Astrocyte (in vitro differentiated cells and primary cell): ENCODE measurements around the gene TH. TPM values are rescaled to one million over a fixed set of nuclear protein-coding genes. Genes with fewer than 3 reads are reported as not detected.
A peak's percentile ranks its signal among the peaks of the same experiment; 100 is the strongest.

ENCODE experiments used
- DNase-seq: peaks from one replicate; pipeline ENCODE4 v3.0.0-alpha.2; 2010; ENCODE audit warnings: low read depth
- FAIRE-seq: peaks from 2 replicates; lab custom pipeline; 2011; peaks lifted over from hg19 to GRCh38; lab: Jason Lieb, UNC
- H2AFZ ChIP-seq: 2 replicates; pipeline ENCODE4 v1.6.0; 2012; ENCODE audit warnings: low read depth, low read length, inconsistent platforms
- H3K27ac ChIP-seq: 2 replicates; pipeline ENCODE4 v1.5.1; 2011; ENCODE audit warnings: low read depth, low read length, inconsistent platforms
- H3K27me3 ChIP-seq: 2 replicates; pipeline ENCODE4 v1.6.0; 2011; ENCODE audit warnings: low read length, inconsistent platforms; ENCODE audit not compliant: insufficient read depth
- H3K36me3 ChIP-seq: 2 replicates; pipeline ENCODE4 v1.5.1; 2011; ENCODE audit warnings: low read length, inconsistent platforms; ENCODE audit not compliant: insufficient read depth
- H3K4me1 ChIP-seq: 2 replicates; pipeline ENCODE4 v1.5.1; 2011; ENCODE audit warnings: low read length, inconsistent platforms; ENCODE audit not compliant: insufficient read depth
- H3K4me2 ChIP-seq: 2 replicates; pipeline ENCODE4 v1.6.0; 2012; ENCODE audit warnings: low read length, inconsistent platforms
- H3K4me3 ChIP-seq: 2 replicates; pipeline ENCODE4 v1.5.1; 2011; ENCODE audit warnings: low read depth, mild to moderate bottlenecking, low read length, inconsistent platforms; ENCODE audit not compliant: insufficient read depth
- H3K79me2 ChIP-seq: 2 replicates; pipeline ENCODE4 v1.6.0; 2012; ENCODE audit warnings: mild to moderate bottlenecking, low read length, inconsistent platforms; ENCODE audit not compliant: insufficient read depth
- H3K9ac ChIP-seq: 2 replicates; pipeline ENCODE4 v1.6.0; 2012; ENCODE audit warnings: mild to moderate bottlenecking, low read length, inconsistent platforms
- H3K9me3 ChIP-seq: 2 replicates; pipeline ENCODE4 v1.5.1; 2012; ENCODE audit warnings: low read depth, mild to moderate bottlenecking, low read length, inconsistent platforms; ENCODE audit not compliant: insufficient read depth
- H4K20me1 ChIP-seq: 2 replicates; pipeline ENCODE4 v1.6.0; 2012; ENCODE audit warnings: low read length, inconsistent platforms; ENCODE audit not compliant: insufficient read depth
- H3K27ac Mint-ChIP-seq: one replicate; pipeline ENCODE4 v1.8.0; 2021; ENCODE audit warnings: mild to moderate bottlenecking, mixed read lengths; ENCODE audit not compliant: unreplicated experiment
- H3K27me3 Mint-ChIP-seq: one replicate; pipeline ENCODE4 v1.8.0; 2021; ENCODE audit warnings: low read depth, mixed read lengths; ENCODE audit not compliant: unreplicated experiment
- H3K36me3 Mint-ChIP-seq: one replicate; pipeline ENCODE4 v1.8.0; 2021; ENCODE audit warnings: low read depth, mixed read lengths; ENCODE audit not compliant: unreplicated experiment
- H3K4me1 Mint-ChIP-seq: one replicate; pipeline ENCODE4 v1.8.0; 2021; ENCODE audit warnings: low read depth, mixed read lengths; ENCODE audit not compliant: unreplicated experiment
- H3K4me3 Mint-ChIP-seq: one replicate; pipeline ENCODE4 v1.8.0; 2021; ENCODE audit warnings: mild to moderate bottlenecking, moderate library complexity, mixed read lengths; ENCODE audit not compliant: unreplicated experiment
- H3K9me3 Mint-ChIP-seq: one replicate; pipeline ENCODE4 v1.8.0; 2021; ENCODE audit warnings: mild to moderate bottlenecking, mixed read lengths; ENCODE audit not compliant: unreplicated experiment
- CTCF ChIP-seq: IDR thresholded peaks from 2 replicates; pipeline ENCODE4 v1.5.1; 2011; ENCODE audit warnings: low read depth, mild to moderate bottlenecking, inconsistent platforms, low read length, moderate library complexity; ENCODE audit not compliant: insufficient read depth
- EZH2 ChIP-seq: IDR thresholded peaks from 2 replicates; pipeline ENCODE4 v1.6.1; 2012; ENCODE audit warnings: mild to moderate bottlenecking, low read length, inconsistent platforms; ENCODE audit not compliant: insufficient read depth
- total RNA-seq: library from RNA; stranded (reverse); gene quantifications from 2 replicates; pipeline ENCODE4 v1.2.1, GENCODE V29; 2021

TH gene
- total RNA-seq, 1 donor from 2014 or later, result not detected

- no peak for FAIRE-seq
- no peak overlapping the region for H2AFZ ChIP-seq
- DNase-seq, result peak; percentile 22
Measured at GRCh38 chr11:2196970-2197770, 25.6 kb upstream of the TH start.

GRCh38 chr11:2195756-2196088, 24.1 kb upstream of the TH start:
- H3K27ac ChIP-seq, result no peak overlapping the region
- TF ChIP-seq CTCF (no peak), EZH2 (no peak)
- H2AFZ ChIP-seq, result no peak overlapping the region
- H3K4me3 Mint-ChIP-seq, result no peak overlapping the region
- peaks cover 7% of the 10 kb centered on the region for H3K27me3 ChIP-seq
- H3K4me3 ChIP-seq, result no peak overlapping the region
- H3K27ac Mint-ChIP-seq, result no peak overlapping the region
- DNase-seq, result no peak
- H3K9me3 ChIP-seq, result no peaks in the 10 kb centered on the region
- H3K36me3 ChIP-seq, result no peaks in the 10 kb centered on the region
- H3K4me2 ChIP-seq, result no peak overlapping the region
- H3K27me3 Mint-ChIP-seq, result peaks cover 46% of the 10 kb centered on the region
- no peaks in the 10 kb centered on the region for H3K4me1 Mint-ChIP-seq
- peaks cover 6% of the 10 kb centered on the region for H4K20me1 ChIP-seq
- no peaks in the 10 kb centered on the region for H3K4me1 ChIP-seq
- no peaks in the 10 kb centered on the region for H3K79me2 ChIP-seq
- H3K9ac ChIP-seq, result no peak overlapping the region
- FAIRE-seq, result no peak
- H3K9me3 Mint-ChIP-seq, result peaks cover 3% of the 10 kb centered on the region
- peaks cover 1% of the 10 kb centered on the region for H3K36me3 Mint-ChIP-seq

More at GRCh38 chr11:2196970-2197770, 25.6 kb upstream of the TH start:
- H3K4me1 Mint-ChIP-seq, result no peaks in the 10 kb centered on the region
- peaks cover 3% of the 10 kb centered on the region for H3K9me3 Mint-ChIP-seq
- no peak overlapping the region for H3K4me2 ChIP-seq
- peaks cover 2% of the 10 kb centered on the region for H3K36me3 Mint-ChIP-seq
- no peak overlapping the region for H3K4me3 ChIP-seq
- H3K4me3 Mint-ChIP-seq, result peak overlapping the region; percentile 31
- no peak overlapping the region for H3K27ac ChIP-seq
- peaks cover 41% of the 10 kb centered on the region for H3K27me3 Mint-ChIP-seq
- H3K9ac ChIP-seq, result no peak overlapping the region
- H3K36me3 ChIP-seq, result no peaks in the 10 kb centered on the region
- TF ChIP-seq EZH2, result no peak
- peak; percentile 52 for TF ChIP-seq CTCF
- no peaks in the 10 kb centered on the region for H3K79me2 ChIP-seq
- peaks cover 6% of the 10 kb centered on the region for H4K20me1 ChIP-seq
- no peaks in the 10 kb centered on the region for H3K4me1 ChIP-seq
- H3K27me3 ChIP-seq, result no peaks in the 10 kb centered on the region
- no peaks in the 10 kb centered on the region for H3K9me3 ChIP-seq
- H3K27ac Mint-ChIP-seq, result no peak overlapping the region
